Stimulated activated CD4-positive, alpha-beta T cell treated with anti-CD3 and anti-CD28 coated beads, Interleukin-4, amount 100 ng/mL, for 1 hour (primary cell): Measurements from ENCODE around the gene MFSD6.
"Not testable (repeated sequence)": the region's sequence is repeated elsewhere in the genome, so short reads cannot be mapped to it uniquely, and the experiment has no call there.

Experiments
- DNase-seq: peaks from one replicate; pipeline ENCODE4 v3.0.0-alpha.2; 2020

The MFSD6 gene

DNA sequence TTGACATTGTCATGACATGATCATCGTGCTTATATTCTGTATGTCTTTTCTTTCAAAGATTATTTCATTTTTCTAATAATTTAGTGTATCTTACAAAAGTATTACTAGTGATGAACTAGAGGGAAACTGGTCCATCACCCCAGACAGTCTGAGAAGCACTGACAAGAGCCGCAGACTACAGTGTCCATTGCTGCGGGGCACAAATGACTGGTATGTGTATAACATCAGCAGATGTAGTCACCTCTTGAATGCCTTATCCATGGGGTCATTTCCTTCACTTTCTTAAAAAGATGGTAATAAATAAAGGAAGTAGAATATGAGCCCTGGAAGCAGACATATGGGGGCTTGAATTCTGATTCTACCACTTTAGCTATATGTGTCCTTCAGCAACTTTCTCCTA is 96.8 kb downstream of the MFSD6 start:
- no peak for DNase-seq

DNA sequence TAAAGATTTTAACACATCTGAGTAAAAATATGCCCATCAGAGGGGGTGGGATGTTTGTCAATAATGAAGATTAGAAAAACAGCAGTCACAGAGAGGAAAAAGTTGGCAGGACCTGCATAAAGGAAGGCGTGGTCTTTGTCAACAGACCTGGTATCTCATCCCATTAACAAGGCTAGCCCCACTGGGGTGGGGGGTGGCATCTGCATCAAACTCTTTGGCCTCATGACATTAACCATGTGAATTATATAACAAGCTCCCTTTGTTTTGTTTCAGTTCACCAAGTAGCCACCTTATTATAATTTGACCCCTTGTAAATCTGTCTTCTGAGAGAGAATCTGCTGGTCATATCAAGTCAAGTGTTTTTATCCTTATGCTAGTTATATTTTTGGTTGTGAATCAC is 97.5 kb downstream of the MFSD6 start:
- DNase-seq: no peak

DNA sequence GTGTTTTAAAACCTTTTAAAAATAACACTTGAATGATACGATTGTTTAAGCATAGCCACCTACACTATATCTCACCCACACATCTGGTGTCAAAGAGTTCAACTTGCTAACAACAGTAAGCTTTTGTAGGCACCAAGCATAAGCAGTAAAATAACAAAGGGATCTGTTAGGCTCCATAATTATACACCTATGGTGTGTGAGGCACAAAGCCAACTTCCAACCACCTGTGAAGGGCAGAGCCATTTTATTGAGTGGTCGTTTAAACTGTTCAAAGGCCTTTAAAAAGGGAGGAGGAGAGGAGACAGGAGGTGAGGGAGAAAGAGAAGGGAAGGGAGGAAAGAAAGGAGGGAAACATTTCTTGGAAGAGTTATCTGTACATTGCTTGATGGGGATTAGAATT is 98.5 kb downstream of the MFSD6 start:
- DNase-seq: no peak

DNA sequence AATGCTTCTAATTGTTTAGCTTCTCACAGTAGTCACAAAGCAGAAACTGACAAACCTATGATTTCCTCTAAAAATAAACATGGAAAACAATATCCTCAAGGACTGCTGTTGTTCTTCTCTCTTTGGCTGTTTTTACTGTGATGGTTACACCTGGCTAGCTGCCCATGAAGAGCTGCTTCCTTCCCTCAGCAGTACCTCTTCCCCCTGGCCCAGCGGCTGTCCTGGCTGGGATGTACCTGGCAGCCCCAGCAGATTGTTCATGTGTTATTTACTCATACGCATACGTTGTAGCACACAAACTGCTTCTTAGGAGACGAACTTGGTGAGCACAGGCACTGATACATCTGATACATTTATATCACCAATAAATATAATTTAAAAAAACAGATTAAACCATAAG is 99.0 kb downstream of the MFSD6 start:
- DNase-seq: no peak

DNA sequence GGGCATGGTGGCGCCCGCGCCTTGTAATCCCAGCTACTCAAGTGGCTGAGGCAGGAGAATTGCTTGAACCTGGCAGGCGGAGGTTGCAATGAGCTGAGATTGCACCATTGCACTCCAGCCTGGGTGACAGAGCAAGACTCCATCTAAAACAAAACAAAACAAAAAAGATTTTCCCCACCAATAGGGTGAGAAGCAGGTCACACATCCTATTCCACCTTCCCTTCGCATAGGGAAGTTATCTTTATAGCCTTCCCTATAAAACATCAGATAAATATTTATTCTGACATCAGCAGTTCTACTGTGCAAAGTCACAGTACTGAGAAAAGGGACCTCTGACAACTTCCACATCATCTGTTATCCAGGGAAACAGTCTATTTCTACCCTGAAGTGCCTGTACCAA is 101.7 kb downstream of the MFSD6 start:
- not testable (repeated sequence) for DNase-seq

DNA sequence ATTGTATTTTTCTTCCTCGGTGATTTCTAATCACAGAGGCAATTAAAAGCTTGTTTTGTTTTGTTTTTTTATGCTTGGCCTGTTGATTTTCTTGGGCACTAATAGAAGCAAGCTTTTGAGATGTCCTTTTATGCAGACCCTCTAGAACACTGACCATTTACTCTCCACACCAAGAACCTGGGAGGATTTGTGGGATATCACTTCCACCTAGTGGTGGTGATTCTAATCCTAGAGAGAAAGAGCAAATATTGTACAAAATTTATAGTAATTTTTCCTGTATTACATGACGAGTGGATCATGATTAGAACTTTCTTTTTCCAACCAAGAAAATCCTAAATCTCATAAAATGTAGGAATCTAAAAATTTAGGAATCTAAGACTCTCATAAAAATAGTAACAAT is 102.9 kb downstream of the MFSD6 start:
- DNase-seq: no peak

DNA sequence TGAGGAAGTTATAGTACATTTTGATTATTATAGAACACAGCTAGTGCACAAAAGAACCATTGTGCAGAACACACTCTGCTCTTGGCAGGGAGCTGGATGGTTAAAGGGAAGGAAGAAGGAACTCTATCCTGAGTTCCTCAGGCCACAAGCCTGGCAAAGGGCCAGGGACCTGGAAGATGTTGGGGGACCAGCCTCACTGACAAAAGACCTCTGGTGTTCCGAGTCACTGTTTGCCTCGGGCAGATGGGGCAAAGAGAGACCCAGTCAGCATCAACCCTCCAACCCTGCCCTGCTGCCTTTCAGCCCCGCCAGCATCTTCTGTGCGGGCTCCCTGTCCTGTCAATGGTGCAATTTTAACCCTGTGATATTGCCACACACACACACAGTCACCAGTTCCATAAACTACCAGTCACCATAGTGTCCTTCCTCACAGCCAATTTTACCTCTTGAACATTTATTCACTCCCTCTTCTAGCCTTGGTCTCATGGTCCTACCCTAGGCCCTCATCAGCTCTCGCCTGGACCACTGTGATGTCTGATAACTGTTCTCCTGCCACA is 104.5 kb downstream of the MFSD6 start:
- DNase-seq: no peak

DNA sequence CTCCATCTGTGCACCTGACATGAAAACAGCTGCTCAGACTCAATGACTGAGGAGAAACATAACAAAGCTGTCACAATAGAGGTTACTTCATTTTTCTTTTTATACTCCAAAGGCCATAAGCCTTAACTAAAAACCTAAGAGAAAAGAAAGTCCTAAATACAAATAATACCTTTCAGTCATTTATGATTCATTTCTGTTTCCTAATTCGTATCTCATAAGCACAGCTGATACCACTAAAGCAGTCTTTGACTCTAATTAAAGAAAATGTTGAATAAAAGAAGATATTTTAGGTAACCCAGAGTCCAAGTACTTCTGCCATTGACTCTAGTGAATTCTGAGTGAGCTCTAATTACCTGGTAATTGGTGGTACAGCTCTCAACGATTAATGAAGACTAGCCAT is 105.7 kb downstream of the MFSD6 start:
- DNase-seq: no peak

DNA sequence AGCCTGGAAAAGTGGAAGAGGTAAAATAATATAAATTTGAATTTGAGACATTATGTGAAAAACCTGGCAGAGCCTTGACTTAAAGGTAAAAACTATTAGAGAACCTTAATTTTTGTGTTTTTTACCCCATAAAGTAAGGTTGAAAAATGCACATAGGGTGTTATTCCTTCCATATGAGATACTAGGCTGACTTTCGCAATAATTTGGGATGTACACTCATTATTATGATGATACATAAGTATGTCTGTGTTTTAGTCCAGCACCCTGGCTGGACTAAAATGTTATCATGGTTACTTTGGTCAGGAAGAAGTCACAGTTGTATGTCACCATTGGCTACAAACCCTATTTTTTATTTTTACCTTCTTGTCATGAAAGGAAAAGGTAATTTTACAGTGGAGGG is 106.5 kb downstream of the MFSD6 start:
- no peak for DNase-seq

DNA sequence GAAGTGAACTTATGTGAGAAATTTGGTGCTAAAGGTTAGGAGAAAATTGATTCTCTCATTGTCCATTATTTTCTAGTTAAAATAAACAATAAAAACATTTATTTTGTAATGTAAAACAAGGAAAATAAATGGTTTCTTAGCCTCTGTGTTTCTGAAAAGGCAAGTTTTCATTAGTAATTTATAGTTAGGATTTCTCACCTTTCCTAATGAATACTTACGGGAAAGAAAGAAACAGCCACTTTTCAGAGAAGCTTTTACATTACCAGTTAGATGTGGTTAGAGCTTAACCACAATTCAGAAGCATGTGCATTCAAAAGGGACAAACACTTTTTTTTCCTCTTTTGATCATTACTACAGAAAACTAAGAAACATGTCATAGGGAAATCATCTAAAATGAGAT is 107.5 kb downstream of the MFSD6 start:
- DNase-seq: no peak

DNA sequence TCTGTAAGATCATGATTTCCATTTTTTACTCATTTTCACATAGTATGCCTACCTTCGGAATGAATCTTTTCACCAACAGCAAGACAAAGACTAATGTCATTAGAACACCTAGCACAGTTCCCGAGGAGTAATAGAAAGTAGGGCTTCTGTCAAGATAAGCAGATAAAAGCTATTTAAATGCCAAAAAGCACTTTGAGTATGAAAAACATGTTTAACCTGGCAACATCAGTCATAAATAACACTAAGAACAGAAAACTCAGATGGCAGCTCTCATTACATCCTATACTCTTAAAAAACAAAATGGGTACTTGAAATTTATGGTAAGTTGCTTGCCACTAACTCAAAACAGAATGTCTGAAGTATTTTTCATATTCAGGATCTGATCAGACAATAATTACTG is 109.3 kb downstream of the MFSD6 start:
- no peak for DNase-seq

DNA sequence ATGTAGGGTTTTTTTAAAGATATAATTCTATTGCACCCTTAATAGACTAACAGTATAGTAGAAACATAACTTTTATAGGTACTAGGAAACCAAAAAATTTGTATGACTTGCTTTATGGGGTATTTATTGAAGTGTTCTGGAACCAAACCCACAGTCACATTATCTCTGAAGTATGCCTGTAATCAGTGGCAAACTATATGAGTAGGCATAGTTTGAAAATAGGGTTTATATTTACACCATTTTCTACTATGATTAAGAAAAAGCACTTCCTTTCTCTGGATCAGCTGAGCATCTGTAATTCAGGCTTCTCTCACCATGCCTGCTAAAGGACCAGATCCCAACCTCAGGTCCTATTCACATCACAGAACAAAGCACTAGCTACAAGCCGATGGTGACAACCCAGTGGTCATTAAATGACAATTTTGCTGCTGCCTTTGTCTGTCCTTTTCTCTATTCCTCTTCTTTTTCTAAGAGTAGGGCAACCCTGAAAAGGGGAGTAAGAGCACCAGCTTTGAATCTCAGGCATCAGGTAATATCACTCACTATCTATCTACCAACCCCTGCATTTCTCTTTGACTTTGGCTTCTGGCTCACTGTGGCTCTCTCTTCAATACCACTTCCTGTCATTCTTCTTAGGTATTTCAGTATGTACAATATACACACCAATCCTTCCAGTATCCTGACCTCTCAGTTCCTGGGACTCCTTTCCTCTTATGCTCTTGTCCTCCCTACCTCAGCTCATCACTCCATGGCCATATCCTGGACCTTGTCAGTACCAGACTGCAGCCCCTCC is 112.0 kb downstream of the MFSD6 start:
- DNase-seq: no peak

DNA sequence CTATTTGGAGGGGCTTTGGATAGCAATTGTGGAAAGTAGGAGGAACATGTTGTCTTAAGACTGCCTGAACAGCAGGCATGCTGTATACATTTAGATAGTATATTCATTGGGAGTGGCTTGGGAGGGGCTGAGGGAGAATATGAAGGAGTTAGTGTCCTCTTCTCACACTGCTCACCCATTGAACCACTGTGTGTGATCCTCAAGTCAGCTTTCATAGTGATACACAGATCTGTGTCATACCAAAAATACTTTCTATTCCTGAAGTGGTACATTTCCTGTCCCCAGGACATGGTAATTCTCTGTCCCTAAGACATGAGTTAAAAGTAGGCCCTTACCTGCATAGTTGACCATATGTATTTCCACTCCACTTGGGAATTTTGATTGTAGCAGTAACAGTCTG is 116.8 kb downstream of the MFSD6 start:
- no peak for DNase-seq

DNA sequence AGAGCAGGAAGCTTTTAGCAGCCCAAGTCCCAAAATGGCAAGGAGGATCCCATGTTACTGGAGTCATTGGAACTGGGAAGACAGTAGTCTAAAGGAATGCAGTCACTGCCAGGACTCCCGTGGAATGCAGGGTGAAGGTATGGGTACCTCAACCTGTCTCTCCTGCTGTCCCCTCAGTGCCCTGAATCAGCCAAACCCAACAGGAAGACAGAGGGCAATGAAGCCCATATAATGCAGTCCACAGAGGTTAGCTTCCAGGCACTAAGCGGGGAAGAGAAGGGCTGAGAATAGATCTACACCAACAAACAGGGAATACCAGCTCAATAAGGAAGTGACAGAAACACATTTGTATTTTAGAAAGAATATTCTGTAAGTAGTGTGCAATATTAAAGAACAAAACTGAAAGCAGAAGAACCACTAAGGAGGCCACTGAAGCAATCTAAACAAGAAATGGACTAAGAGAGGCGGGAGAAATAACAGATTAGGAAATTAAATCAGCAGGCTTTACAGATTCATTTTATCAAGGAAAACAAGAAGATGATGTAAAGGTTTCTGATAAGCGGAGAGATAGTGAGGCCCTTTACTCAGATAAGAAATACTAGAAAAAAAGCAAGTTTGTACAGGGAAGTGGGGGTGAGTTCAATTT is 118.1 kb downstream of the MFSD6 start:
- no peak for DNase-seq

DNA sequence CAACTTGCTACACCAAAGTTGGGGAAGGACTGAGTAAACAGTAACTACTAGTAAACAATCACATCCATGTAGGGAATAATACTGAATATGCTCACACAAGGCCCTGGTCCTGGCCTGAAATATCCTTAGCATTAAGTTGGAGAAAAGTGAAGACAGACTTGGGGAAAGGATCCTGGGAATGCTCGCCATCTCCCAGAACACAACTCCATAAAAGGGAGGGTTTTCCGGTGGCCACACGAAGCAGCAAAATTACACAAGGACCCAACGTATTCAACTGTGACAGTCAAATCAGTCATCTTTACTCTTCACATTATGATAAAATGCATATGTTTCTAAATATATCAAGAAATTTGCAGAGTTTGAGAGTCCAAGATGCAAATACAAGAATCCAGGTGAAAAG is 119.1 kb downstream of the MFSD6 start:
- no peak for DNase-seq

DNA sequence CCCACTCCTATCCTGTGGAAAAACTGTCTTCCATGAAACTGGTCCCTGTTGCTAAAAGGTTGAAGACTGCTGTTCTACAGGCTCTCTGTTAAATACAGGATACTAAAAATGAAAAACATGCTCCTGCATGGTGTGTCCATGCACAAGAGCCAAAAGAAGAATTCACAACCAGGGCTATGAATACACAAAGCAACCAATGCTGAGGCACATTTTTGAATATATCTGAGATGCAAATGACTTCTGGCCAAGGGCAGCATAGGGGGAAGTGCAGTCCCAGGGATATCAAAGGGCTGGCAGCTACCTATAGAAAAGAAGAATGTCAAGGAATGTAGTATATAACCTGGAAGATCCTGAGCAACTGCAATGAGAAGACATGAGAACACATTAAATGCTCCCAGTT is 119.8 kb downstream of the MFSD6 start:
- no peak for DNase-seq

DNA sequence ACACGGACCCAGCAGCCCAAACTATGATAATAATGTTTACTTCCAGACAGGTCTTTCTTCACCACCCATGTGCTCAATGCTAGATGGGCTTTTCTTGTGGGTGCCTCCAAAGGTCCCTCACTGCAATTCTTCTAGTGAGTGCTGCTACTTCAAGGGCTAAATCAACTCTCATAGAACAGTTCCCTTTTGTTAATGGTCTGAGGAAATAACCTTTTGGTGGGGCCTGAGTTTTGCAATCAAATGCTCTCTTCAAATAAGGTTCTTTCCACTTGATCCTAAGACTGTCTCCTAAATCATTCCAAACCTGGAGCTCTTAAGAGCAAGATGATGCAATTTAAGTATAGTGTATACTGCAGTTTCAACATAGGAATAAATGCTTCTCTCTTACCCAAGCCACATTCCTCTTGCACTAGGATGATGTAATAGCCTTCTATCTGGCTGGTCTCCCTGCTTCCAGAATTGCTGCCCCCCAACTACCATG is 120.4 kb downstream of the MFSD6 start:
- DNase-seq: no peak

DNA sequence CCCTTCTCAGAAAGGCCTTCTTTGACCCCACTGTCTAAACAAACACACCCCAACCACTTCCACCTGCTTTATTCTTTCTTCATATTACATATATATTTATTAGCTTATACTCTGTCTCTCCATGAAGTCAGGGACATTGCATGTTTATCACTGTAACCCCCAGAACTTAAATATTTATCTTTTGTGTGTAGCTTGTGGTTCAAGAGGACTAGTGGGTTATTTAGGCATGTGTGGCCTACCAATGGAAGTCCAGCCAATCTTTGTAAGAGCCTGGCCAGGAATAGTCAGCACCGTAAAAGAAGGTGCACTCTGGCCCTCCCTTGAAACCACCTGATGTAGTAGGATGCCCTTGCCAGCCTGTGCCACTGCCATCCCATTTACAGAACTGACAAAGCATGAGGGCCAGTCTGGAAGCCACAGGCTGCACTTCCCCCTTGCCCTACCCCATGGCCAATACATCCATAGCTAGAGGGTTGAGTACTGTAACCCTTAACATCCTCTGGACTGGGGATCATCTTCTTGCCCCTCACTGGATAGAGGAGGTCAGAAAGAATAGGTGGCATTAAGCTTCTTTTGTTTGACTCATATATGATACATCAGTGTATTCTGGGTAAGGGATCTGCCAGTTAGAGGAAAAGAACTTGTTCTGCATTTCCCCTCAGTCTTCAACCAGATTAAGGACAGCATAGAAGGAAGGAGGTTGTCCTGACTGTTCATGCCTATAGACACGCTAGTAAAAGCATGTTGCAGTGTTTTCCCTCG is 121.5 kb downstream of the MFSD6 start:
- DNase-seq: no peak

DNA sequence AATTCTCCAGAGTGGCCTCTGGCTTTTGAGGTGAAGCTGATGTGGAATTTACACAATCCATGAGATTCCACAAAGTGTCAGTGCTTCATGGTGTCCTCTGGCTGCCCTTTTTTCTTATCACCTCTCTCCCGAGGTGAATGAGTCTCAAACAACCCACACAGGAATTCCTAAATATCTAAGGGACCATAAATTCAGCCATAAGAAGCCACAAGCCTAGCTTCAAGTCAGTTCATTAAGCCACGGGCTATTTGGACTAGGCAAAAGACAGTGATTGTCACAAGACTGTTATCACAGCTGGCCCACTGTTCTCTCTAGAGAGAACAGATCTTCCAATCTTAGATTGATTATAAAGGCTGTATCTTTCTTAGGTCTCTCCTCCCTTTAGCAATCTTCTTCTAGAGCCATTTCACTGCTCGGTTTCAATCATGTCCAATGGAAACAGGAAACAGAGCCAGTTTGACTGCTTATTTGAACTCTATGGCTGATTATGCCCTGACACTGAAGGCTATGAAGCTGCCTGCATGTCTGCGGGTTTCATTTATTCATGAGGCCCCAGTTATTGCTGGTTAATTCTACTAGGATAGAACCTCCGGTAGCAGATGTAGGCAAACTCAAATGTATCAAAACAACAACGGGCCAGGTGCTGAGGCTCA is 122.2 kb downstream of the MFSD6 start:
- no peak for DNase-seq

DNA sequence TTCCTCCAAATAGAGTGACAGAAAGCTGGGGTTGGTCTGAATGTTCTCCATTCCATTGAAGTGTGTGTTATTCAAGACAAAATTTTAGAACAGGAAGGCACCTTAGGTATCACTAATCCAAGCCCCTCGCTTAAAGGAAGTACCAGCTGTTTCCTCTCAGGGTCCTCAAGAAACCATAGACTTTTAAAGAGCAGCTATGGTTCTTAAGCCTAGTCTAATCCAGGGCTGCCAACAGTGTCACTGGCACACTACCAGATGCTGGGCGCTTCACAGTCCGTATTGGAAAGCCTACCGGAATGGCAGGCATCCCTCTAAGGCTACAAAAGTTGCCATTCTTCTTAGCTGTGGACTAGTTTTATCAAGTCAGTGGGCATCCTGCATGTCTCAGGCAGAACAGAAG is 124.4 kb downstream of the MFSD6 start:
- no peak for DNase-seq

DNA sequence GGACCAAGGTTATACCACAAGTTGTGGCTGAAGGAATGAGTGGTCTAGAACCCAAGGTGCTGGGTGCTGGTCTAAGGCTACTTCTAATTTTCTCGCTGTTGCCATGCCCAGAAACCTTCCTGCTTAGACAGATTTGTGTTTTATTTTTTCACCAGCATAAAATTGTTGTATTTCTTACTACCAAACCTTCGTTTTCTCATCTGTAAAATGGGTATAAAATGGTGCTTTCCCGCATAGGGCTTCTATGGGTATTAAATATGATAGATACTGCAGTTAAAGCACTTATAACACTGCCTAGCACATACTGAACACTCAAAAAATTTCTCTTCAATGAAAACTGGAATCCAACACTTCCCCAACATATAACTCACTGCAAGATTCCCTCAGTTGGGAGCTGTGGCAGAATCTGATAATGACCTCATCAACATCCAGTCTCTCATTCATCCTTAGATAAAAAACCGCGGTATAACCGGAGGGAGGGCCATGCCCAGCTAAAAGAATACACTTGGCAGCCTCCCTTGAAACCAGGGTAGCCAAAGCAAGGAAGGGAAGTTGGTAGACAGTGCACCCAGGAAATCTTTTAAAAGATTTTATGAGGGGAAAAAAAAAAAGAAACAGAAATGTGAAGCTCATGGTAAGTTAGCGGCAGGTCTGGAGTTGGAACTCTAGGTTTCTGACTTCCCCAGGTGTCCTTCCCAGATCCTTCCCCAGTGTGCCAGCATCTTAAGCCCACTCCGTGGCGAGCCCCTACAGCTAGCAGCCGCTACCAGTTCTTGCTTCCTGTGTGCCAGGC is 125.2 kb downstream of the MFSD6 start:
- DNase-seq: no peak

DNA sequence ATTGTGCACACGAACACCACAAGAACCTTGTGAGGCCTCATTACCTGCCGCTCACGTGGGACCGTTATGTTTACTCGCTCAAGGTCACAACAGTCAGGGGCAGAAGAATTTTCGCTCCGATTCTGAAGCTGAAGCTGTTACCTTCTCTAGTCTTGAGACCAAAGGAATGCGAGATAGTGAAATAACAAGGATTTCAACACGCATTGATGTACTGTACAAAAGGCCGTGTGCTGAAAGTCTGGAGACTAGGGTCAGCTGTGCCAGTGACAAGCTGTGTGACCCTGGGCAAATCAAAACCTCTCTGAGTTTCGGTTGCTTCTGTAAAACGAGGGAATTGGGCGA is 125.8 kb downstream of the MFSD6 start:
- peak; percentile 46 for DNase-seq
